ENCODE measurements around the gene SLMAP. TPM values are rescaled to one million over a fixed set of nuclear protein-coding genes. Genes with fewer than 3 reads are reported as not detected.

SLMAP gene
- polyA plus RNA-seq, 1 donor (not counting 4 experiments of a cell fraction or from before 2014, with no cell fraction given) = 58.0 TPM

DNA sequence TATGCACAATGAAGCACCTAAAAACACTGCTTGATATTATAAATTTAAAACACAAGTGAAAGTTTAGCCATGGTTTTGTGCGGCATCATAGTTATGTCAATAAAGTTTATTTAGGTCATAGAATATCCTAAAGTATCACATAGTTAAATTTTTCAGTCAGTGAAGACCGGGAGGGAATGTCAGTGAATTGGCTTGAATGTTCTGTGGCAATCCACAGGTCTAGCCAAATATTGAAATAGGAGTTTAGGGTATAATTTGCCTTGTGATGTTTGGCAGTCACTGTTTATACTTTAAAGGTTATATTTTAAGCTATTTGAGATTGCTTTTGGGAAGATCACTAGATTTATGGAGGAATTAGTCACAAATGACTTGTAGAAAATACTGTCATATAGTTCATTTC lies 172.4 kb downstream of the SLMAP start:
- Histone ChIP-seq H3K9me3 (ENCODE audit: control insufficient read depth, low read depth, low read length) (no peaks in the 10 kb centered on the region), H4K20me1 (ENCODE audit: control insufficient read depth, extremely low read depth, insufficient read depth, low read length) (no peaks in the 10 kb centered on the region), H3K9ac (ENCODE audit: control insufficient read depth, extremely low read depth, insufficient read depth, low read length) (no peak overlapping the region), H3K79me2 (ENCODE audit: control insufficient read depth, insufficient read depth, low read length) (no peaks in the 10 kb centered on the region), H3K4me3 (ENCODE audit: control insufficient read depth in 2 of 3, extremely low read depth in 1 of 3, insufficient read depth in 2 of 3, low read depth in 1 of 3, low read length in 3 of 3) (no peak overlapping the region), H3K36me3 (ENCODE audit: control insufficient read depth in 2 of 2, extremely low read depth in 1 of 2, insufficient read depth in 2 of 2, low read length in 2 of 2) (peaks cover 2 to 21% of the 10 kb centered on the region in 2 experiments), H2AFZ (ENCODE audit: control insufficient read depth, low read length) (no peak overlapping the region), H3K9me1 (ENCODE audit: control insufficient read depth, extremely low read depth, insufficient read depth, low read length) (no peaks in the 10 kb centered on the region), H3K4me1 (ENCODE audit: control insufficient read depth, extremely low read depth, insufficient read depth, low read length) (no peaks in the 10 kb centered on the region), H3K27ac (ENCODE audit: control insufficient read depth, insufficient read depth, low read length) (no peak overlapping the region), H3K4me2 (ENCODE audit: control insufficient read depth, extremely low read depth, insufficient read depth, low read depth, low read length) (no peak overlapping the region), H3K27me3 (ENCODE audit: control insufficient read depth, extremely low read depth, insufficient read depth, low read length) (no peaks in the 10 kb centered on the region)
- TF ChIP-seq, protein P1, sequence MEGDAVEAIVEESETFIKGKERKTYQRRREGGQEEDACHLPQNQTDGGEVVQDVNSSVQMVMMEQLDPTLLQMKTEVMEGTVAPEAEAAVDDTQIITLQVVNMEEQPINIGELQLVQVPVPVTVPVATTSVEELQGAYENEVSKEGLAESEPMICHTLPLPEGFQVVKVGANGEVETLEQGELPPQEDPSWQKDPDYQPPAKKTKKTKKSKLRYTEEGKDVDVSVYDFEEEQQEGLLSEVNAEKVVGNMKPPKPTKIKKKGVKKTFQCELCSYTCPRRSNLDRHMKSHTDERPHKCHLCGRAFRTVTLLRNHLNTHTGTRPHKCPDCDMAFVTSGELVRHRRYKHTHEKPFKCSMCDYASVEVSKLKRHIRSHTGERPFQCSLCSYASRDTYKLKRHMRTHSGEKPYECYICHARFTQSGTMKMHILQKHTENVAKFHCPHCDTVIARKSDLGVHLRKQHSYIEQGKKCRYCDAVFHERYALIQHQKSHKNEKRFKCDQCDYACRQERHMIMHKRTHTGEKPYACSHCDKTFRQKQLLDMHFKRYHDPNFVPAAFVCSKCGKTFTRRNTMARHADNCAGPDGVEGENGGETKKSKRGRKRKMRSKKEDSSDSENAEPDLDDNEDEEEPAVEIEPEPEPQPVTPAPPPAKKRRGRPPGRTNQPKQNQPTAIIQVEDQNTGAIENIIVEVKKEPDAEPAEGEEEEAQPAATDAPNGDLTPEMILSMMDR (optimal IDR thresholded peaks at IDR 0.05 in 1 of 3, IDR thresholded peaks at IDR 0.05 in 1 of 3, conservative IDR thresholded peaks at IDR 0.05 in 1 of 3; ENCODE audit: extremely low read depth in 1 of 3, insufficient read depth in 2 of 3, low read length in 3 of 3) = no peak
- TF ChIP-seq EZH2 (IDR thresholded peaks at IDR 0.05; ENCODE audit: low read length) = no peak
- no peak for DNase-seq (ENCODE audit: low read depth, low spot score)
- no peak for FAIRE-seq
- dilution Hi-C loops (cut with MboI; ENCODE audit: extremely low pct_ligation_motif_present, low sequenced_read_pairs) = no loop called here

GRCh38 chr3:57929988-57930387 lies 173.9 kb downstream of the SLMAP start:
- no peak overlapping the region for H2AFZ ChIP-seq (ENCODE audit: control insufficient read depth, low read length)
- no peak for DNase-seq (ENCODE audit: low read depth, low spot score)
- H3K9me1 ChIP-seq (ENCODE audit: control insufficient read depth, extremely low read depth, insufficient read depth, low read length) = no peaks in the 10 kb centered on the region
- no peak overlapping the region for H3K9ac ChIP-seq (ENCODE audit: control insufficient read depth, extremely low read depth, insufficient read depth, low read length)
- no peaks in the 10 kb centered on the region for H3K9me3 ChIP-seq (ENCODE audit: control insufficient read depth, low read depth, low read length)
- H3K4me3 ChIP-seq (ENCODE audit: control insufficient read depth in 2 of 3, extremely low read depth in 1 of 3, insufficient read depth in 2 of 3, low read depth in 1 of 3, low read length in 3 of 3) = no peak overlapping the region
- FAIRE-seq = no peak
- no peaks in the 10 kb centered on the region for H3K27me3 ChIP-seq (ENCODE audit: control insufficient read depth, extremely low read depth, insufficient read depth, low read length)
- peaks cover 2 to 18% of the 10 kb centered on the region in 2 experiments for H3K36me3 ChIP-seq (ENCODE audit: control insufficient read depth in 2 of 2, extremely low read depth in 1 of 2, insufficient read depth in 2 of 2, low read length in 2 of 2)
- H3K27ac ChIP-seq (ENCODE audit: control insufficient read depth, insufficient read depth, low read length) = no peak overlapping the region
- H3K4me1 ChIP-seq (ENCODE audit: control insufficient read depth, extremely low read depth, insufficient read depth, low read length) = no peaks in the 10 kb centered on the region
- TF ChIP-seq EZH2 (IDR thresholded peaks at IDR 0.05; ENCODE audit: low read length) = no peak
- TF ChIP-seq, protein P1 (optimal IDR thresholded peaks at IDR 0.05 in 1 of 3, IDR thresholded peaks at IDR 0.05 in 1 of 3, conservative IDR thresholded peaks at IDR 0.05 in 1 of 3; ENCODE audit: extremely low read depth in 1 of 3, insufficient read depth in 2 of 3, low read length in 3 of 3) = no peak
- no peaks in the 10 kb centered on the region for H4K20me1 ChIP-seq (ENCODE audit: control insufficient read depth, extremely low read depth, insufficient read depth, low read length)
- dilution Hi-C loops (cut with MboI; ENCODE audit: extremely low pct_ligation_motif_present, low sequenced_read_pairs) = no loop called here
- H3K79me2 ChIP-seq (ENCODE audit: control insufficient read depth, insufficient read depth, low read length) = no peaks in the 10 kb centered on the region
- no peak overlapping the region for H3K4me2 ChIP-seq (ENCODE audit: control insufficient read depth, extremely low read depth, insufficient read depth, low read depth, low read length)
